GM12892 (cell line): ENCODE results near the gene CD1D.
"Not testable (repeated sequence)": the region's sequence is repeated elsewhere in the genome, so short reads cannot be mapped to it uniquely, and the experiment has no call there.

ENCODE experiments used
- DNase-seq: peaks from one replicate; pipeline ENCODE4 v3.0.0; 2011; ENCODE audit not compliant: insufficient read length
- FAIRE-seq: peaks from 2 replicates; lab custom pipeline; 2011; peaks lifted over from hg19 to GRCh38; lab: Jason Lieb, UNC
- POLR2A ChIP-seq: IDR thresholded peaks from 2 replicates; pipeline ENCODE4 v1.6.1; 2011; ENCODE audit warnings: low read depth, low read length, control low read depth
- POLR2AphosphoS5 ChIP-seq: IDR thresholded peaks from 2 replicates; pipeline ENCODE4 v1.6.1; 2011; ENCODE audit warnings: low read depth, low read length, control low read depth
- TAF1 ChIP-seq: IDR thresholded peaks from 2 replicates; pipeline ENCODE4 v1.6.1; 2011; ENCODE audit warnings: low read depth, mild to moderate bottlenecking, control low read depth, low read length, borderline replicate concordance

CD1D gene

GRCh38 chr1:158153179-158153578 lies 27.5 kb upstream of the CD1D start:
- FAIRE-seq (no peak), DNase-seq (no peak)
- TF ChIP-seq POLR2A, result no peak
- TF ChIP-seq POLR2AphosphoS5, result no peak
- TF ChIP-seq TAF1, result no peak

- FAIRE-seq (peak; percentile 14), DNase-seq (no peak)
- TF ChIP-seq POLR2AphosphoS5 (no peak), TAF1 (no peak), POLR2A (no peak)
Measured at GRCh38 chr1:158153746-158154444, 26.8 kb upstream of the CD1D start.

DNA sequence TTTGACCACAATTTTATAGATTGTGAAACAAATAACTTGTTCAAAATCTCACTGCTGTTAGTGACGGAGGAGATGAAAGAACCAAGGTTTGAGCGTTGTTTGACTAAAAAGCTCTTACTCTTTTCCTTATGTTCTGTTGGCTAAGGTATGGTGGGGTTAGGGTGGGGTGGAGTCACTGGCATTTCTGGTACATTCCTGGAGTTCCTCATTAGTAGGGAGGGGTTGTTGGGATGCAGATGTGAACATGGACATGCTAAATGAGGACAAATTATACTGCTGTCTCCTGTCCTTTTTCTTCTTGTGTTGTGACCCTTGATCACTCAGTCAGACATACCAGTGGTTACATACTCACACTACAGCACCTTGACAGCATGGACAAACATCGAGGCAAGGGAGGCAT lies 26.2 kb upstream of the CD1D start:
- FAIRE-seq (no peak), DNase-seq (no peak)
- TF ChIP-seq TAF1 (no peak), POLR2AphosphoS5 (no peak), POLR2A (no peak)

- DNase-seq (no peak), FAIRE-seq (no peak)
- TF ChIP-seq TAF1 (no peak), POLR2AphosphoS5 (no peak), POLR2A (no peak)
Measured at GRCh38 chr1:158155673-158156072, 25.0 kb upstream of the CD1D start.

DNA sequence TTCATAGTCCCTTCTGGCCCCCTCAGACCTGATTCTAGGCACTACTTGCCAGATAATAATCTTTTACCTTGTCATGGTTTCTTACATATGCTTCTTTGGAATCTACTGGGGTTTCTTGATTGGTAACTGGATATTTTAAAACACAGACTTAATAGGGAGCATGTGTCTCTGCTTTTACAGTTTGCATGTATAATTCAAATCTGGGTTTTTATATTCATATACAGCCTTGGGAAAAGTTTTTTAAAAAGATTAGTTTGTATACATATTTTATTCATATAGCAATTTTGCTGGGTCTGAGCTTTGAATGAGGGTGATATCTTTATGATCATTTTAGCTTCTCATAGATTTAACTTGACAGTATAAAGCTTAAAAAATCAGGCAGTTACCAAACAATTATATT lies 21.1 kb upstream of the CD1D start:
- DNase-seq (no peak), FAIRE-seq (no peak)
- TF ChIP-seq POLR2A, result no peak
- no peak for TF ChIP-seq POLR2AphosphoS5
- no peak for TF ChIP-seq TAF1

DNA sequence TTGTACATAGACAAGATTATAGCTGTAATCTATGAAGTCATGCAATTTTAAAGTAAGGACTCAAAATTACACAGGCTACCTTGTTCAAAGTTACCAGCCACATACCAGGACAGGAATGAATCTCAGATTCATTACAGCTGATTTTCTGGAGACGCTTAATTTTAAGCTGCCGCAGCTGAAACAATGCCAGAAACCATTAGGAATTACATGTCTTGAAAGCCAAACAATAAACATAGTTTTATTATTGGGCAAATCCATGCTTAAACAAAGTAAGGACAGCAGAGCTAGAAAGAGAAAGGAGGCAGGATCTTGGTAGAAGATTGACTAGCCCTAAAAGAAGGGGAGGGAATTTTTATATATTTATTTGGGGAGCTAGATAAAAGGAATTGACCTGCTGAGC lies 19.2 kb upstream of the CD1D start:
- FAIRE-seq (no peak), DNase-seq (no peak)
- TF ChIP-seq TAF1 (no peak), POLR2AphosphoS5 (no peak), POLR2A (no peak)

DNA sequence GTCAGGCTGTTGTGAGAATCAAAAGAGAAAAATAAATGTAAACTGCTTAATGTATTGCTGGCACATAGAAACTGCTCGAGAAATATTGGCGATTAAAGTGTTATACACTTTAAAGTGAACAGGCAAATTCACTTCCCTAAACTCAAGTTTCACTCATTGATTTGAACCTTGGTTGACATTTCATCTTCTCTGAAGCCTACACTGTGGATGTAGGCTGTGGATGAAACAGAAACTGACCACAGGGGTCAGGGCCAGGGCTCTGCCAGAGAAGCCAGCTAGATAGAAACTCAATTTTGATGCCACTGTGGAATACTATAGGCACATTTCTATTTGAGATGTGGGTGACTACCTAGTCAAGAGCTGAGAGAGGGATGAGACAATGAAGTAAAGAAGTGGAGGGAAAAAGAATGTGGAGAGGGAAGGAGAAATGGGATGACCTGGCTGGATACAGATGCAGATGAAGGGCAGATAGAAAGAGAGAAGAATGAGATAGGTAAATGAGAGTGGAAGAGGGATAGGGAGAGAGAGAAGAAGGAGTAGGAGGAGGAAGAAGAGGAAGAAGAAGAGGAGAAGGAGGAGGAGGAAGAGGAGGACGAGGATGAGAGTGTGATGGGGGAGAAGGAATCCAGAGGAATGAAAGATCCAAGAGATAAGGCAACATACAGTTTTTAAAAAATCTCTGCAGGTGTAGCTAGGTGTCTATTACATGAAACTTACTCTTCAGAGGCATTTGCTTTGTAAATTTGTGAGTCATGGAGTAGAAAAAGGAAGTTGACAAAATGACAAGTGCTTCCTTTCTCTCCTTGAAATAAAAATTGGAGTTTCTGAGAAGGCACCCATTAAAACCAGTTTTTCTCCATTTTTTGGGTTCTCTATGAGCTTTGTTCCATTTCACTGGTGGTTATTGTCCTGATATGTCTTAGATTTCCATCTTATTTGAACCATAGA lies 17.4 kb upstream of the CD1D start:
- TF ChIP-seq TAF1 (no peak), POLR2AphosphoS5 (no peak), POLR2A (no peak)
- DNase-seq, result no peak
- FAIRE-seq, result peak; percentile 77

GRCh38 chr1:158169105-158169504 lies 11.6 kb upstream of the CD1D start:
- DNase-seq, result no peak
- FAIRE-seq, result no peak
- TF ChIP-seq POLR2A (no peak), POLR2AphosphoS5 (no peak), TAF1 (no peak)

DNA sequence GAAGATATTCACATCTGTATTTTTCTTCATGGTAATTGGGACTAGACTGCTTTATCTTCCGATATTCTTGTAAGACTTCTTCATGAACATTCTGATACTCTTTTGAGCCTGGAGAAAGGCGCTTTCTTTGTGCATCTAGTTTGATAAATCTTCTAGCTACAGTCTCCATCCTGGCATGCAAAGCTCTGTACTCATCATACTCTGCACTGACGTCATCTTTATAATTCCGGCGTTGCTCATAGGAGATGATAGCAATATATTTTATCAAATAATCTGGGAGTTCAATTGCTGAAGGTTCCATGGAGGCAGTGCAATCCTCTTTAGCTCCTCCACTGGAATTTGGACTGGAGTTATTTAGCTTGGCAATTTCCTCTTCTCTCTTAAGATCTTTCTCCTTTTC lies 4.8 kb upstream of the CD1D start:
- DNase-seq, FAIRE-seq: not testable (repeated sequence)

GRCh38 chr1:158176399-158176798 lies 4.3 kb upstream of the CD1D start:
- peak; percentile 17 for FAIRE-seq
- TF ChIP-seq TAF1, result no peak
- TF ChIP-seq POLR2AphosphoS5, result no peak
- TF ChIP-seq POLR2A, result no peak
- DNase-seq, result no peak

DNA sequence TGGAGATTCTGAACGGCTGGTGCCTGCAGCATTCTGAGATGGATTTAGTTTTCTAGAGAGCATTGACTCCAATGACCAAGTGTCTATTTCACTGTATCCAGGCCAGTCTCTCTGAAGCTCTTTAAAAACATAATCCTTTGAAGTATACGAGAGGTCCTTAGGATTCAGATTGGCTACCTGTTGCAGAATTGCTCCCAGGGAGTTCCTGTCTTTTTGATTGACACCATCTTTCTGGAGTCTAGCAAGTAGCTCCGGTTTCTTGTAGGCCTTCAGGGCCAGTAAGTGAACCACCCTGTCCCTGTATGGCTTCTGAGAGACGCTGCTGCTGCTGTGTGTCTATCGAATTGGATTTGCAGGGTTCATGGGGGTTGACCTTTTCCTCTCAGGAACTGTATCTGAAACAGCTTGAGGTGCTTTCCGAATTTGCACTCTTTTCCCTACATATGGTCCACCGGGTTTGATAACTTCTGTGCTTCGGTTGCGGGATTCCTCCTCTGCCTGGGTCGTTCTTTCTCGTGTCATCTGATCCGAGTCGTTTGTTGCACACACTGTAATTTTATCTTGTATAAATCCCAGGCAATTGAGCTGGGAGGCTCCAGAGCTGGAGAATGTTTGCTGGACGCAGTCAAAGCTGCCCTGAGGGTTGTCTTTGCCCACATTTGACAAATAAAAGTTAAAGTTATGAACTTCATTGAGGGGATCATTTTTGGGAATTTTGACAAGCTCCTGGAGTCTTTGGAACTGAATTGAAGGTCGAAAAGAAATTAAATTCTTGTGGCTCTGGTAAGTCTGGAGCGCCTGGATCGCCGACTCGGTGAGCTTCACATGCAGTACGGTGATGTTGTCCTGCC lies 3.6 kb upstream of the CD1D start:
- peak; percentile 63 for FAIRE-seq
- not testable (repeated sequence) for DNase-seq
